Measurements from ENCODE around the gene AFMID. TPM values are rescaled to one million over a fixed set of nuclear protein-coding genes. Genes with fewer than 3 reads are reported as not detected.

The AFMID gene
- total RNA-seq, 2 donors from 2014 or later: 17.0 to 49.7 TPM

GRCh38 chr17:78144736-78145641 is 42.2 kb upstream of the AFMID start:
- DNase-seq (ENCODE audit: low spot score): no peak
- H3K36me3 Mint-ChIP-seq: no peaks in the 10 kb centered on the region
- H3K4me3 Mint-ChIP-seq: no peak overlapping the region
- H3K4me1 Mint-ChIP-seq (ENCODE audit: low read depth in 2 of 2): peaks cover 6 to 21% of the 10 kb centered on the region in 2 donors
- H3K27ac Mint-ChIP-seq: no peak overlapping the region
- no peaks in the 10 kb centered on the region for H3K27me3 Mint-ChIP-seq
- no peaks in the 10 kb centered on the region for H3K9me3 Mint-ChIP-seq
- no peak for ATAC-seq

- no peaks in the 10 kb centered on the region for H3K36me3 Mint-ChIP-seq
- DNase-seq (ENCODE audit: low spot score): no peak
- H3K27me3 Mint-ChIP-seq: no peaks in the 10 kb centered on the region
- no peak for ATAC-seq
- no peaks in the 10 kb centered on the region for H3K9me3 Mint-ChIP-seq
- no peak overlapping the region for H3K27ac Mint-ChIP-seq
- peaks cover 0 to 13% of the 10 kb centered on the region in 2 donors for H3K4me1 Mint-ChIP-seq (ENCODE audit: low read depth in 2 of 2)
- no peak overlapping the region for H3K4me3 Mint-ChIP-seq
These were observed 40.7 kb upstream of the AFMID start for GRCh38 chr17:78146471-78146869.

- Mint-ChIP-seq H3K4me1 (ENCODE audit: low read depth in 2 of 2) (peaks cover 0 to 13% of the 10 kb centered on the region in 2 donors), H3K9me3 (no peaks in the 10 kb centered on the region), H3K4me3 (no peak overlapping the region), H3K27me3 (no peaks in the 10 kb centered on the region), H3K36me3 (no peaks in the 10 kb centered on the region), H3K27ac (no peak overlapping the region)
- DNase-seq (ENCODE audit: low spot score) (no peak), ATAC-seq (no peak)
These were observed 40.3 kb upstream of the AFMID start for GRCh38 chr17:78146881-78147280.

- Mint-ChIP-seq H3K4me1 (ENCODE audit: low read depth in 2 of 2) (peaks cover 0 to 13% of the 10 kb centered on the region in 2 donors), H3K4me3 (no peak overlapping the region), H3K36me3 (no peaks in the 10 kb centered on the region), H3K27ac (no peak overlapping the region), H3K9me3 (no peaks in the 10 kb centered on the region), H3K27me3 (no peaks in the 10 kb centered on the region)
- DNase-seq (ENCODE audit: low spot score) (no peak), ATAC-seq (no peak)
These were observed 39.7 kb upstream of the AFMID start for GRCh38 chr17:78147315-78147998.

GRCh38 chr17:78148286-78149016 is 38.7 kb upstream of the AFMID start:
- H3K4me3 Mint-ChIP-seq: no peak overlapping the region
- peaks cover 0 to 8% of the 10 kb centered on the region in 2 donors for H3K4me1 Mint-ChIP-seq (ENCODE audit: low read depth in 2 of 2)
- no peaks in the 10 kb centered on the region for H3K36me3 Mint-ChIP-seq
- no peaks in the 10 kb centered on the region for H3K9me3 Mint-ChIP-seq
- no peak overlapping the region for H3K27ac Mint-ChIP-seq
- DNase-seq (ENCODE audit: low spot score) (no peak), ATAC-seq (no peak)
- no peaks in the 10 kb centered on the region for H3K27me3 Mint-ChIP-seq

GRCh38 chr17:78151514-78152008 is 35.6 kb upstream of the AFMID start:
- no peak for ATAC-seq
- Mint-ChIP-seq H3K4me1 (ENCODE audit: low read depth in 2 of 2) (peaks cover 6 to 7% of the 10 kb centered on the region in 2 donors), H3K36me3 (no peaks in the 10 kb centered on the region), H3K9me3 (no peaks in the 10 kb centered on the region), H3K27me3 (no peaks in the 10 kb centered on the region), H3K27ac (no peak overlapping the region), H3K4me3 (no peak overlapping the region)
- DNase-seq (ENCODE audit: low spot score): no peak

GRCh38 chr17:78154903-78155811 is 32.0 kb upstream of the AFMID start:
- peak overlapping the region in 1 of 2 donors; percentile 26 for H3K27ac Mint-ChIP-seq

GRCh38 chr17:78159575-78160158 is 27.5 kb upstream of the AFMID start:
- Mint-ChIP-seq H3K27ac (no peak overlapping the region), H3K27me3 (peaks cover 0 to 3% of the 10 kb centered on the region in 2 donors), H3K9me3 (no peaks in the 10 kb centered on the region), H3K36me3 (no peaks in the 10 kb centered on the region), H3K4me3 (no peak overlapping the region), H3K4me1 (ENCODE audit: low read depth in 2 of 2) (peaks cover 0 to 7% of the 10 kb centered on the region in 2 donors)
- ATAC-seq (no peak), DNase-seq (ENCODE audit: low spot score) (no peak)

More at GRCh38 chr17:78154903-78155811, 32.0 kb upstream of the AFMID start:
- H3K9me3 Mint-ChIP-seq: no peaks in the 10 kb centered on the region
- DNase-seq (ENCODE audit: low spot score) (no peak), ATAC-seq (peak; percentile 65 to 83)
- peaks cover 0 to 3% of the 10 kb centered on the region in 2 donors for H3K27me3 Mint-ChIP-seq
- no peaks in the 10 kb centered on the region for H3K36me3 Mint-ChIP-seq
- peaks cover 0 to 7% of the 10 kb centered on the region in 2 donors for H3K4me1 Mint-ChIP-seq (ENCODE audit: low read depth in 2 of 2)
- peak overlapping the region; percentile 34 for H3K4me3 Mint-ChIP-seq

- Mint-ChIP-seq H3K9me3 (no peaks in the 10 kb centered on the region), H3K27me3 (peaks cover 0 to 3% of the 10 kb centered on the region in 2 donors), H3K27ac (no peak overlapping the region), H3K4me3 (no peak overlapping the region), H3K4me1 (ENCODE audit: low read depth in 2 of 2) (peaks cover 0 to 2% of the 10 kb centered on the region in 2 donors), H3K36me3 (no peaks in the 10 kb centered on the region)
- no peak for DNase-seq (ENCODE audit: low spot score)
- no peak for ATAC-seq
These were observed 23.0 kb upstream of the AFMID start for GRCh38 chr17:78163881-78164747.

GRCh38 chr17:78164748-78165607 is 22.2 kb upstream of the AFMID start:
- Mint-ChIP-seq H3K4me1 (ENCODE audit: low read depth in 2 of 2) (peaks cover 0 to 2% of the 10 kb centered on the region in 2 donors), H3K27me3 (no peaks in the 10 kb centered on the region), H3K27ac (no peak overlapping the region), H3K4me3 (no peak overlapping the region), H3K36me3 (no peaks in the 10 kb centered on the region), H3K9me3 (no peaks in the 10 kb centered on the region)
- ATAC-seq (no peak), DNase-seq (ENCODE audit: low spot score) (no peak)

GRCh38 chr17:78166416-78166815 is 20.7 kb upstream of the AFMID start:
- H3K36me3 Mint-ChIP-seq: no peaks in the 10 kb centered on the region
- DNase-seq (ENCODE audit: low spot score) (no peak), ATAC-seq (no peak)
- H3K27ac Mint-ChIP-seq: no peak overlapping the region
- peaks cover 10% of the 10 kb centered on the region in 2 donors for H3K4me1 Mint-ChIP-seq (ENCODE audit: low read depth in 2 of 2)
- no peaks in the 10 kb centered on the region for H3K9me3 Mint-ChIP-seq
- no peak overlapping the region for H3K4me3 Mint-ChIP-seq
- H3K27me3 Mint-ChIP-seq: no peaks in the 10 kb centered on the region

Data from natural killer cell treated with Interleukin-12 subunit alpha and Interleukin-12 subunit beta and Interleukin-15 and Interleukin-18, amount 100 ng/mL, for 72 hours (primary cell).